Measurements from ENCODE around the gene BCCIP. TPM values are rescaled to one million over a fixed set of nuclear protein-coding genes. Genes with fewer than 3 reads are reported as not detected.
A peak's percentile ranks its signal among the peaks of the same experiment; 100 is the strongest.

BCCIP gene
- total RNA-seq, 1 donor from 2014 or later, result 31.3 TPM

DNA sequence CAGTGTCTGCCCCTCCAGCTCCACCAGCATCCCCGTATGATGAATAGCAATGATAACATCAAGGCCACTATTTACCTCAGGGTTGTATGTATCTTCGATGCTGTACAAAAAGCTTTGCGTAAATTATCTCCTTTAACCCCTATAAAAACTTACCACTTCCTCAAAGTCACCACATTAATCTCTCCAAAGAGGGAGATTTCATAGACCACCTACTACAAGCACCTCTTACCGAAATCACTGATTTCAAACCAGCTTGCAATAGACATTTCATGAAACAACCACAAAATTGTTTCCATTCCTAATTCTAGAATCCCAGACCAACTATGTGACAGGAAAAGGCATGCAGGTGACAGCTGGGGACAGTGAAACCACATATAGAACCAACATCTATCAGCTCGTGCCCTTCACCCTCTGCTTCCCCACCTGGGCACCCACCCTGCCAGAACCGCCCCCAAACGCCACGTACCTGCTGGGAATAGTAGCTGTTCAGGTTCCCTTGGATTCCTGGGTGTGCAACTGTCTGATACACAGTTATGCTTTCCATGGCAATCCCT is 27.6 kb upstream of the BCCIP start:
- no peak for DNase-seq (ENCODE audit: low spot score)
- intact Hi-C loops (cut with DNase I), result no loop called here
- no peak for ATAC-seq

DNA sequence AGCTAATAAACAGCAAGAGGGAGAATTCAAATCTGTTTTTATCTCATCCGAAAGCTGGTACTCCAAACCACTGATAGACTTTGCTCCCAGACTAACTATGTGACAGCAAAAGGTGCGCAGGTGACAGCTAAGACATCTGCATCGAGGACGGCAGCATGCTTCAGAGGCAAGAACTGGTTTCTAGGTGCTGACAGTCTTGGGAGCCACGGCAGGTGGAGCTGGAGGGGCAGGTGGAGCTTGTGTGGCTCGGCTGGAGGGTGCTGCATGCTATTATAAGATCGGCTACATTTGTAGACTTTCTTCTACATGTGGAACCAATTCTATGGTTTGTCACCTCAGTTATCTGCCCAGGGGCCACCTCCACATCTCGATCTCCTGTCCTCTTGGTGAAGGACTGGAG is 25.9 kb upstream of the BCCIP start:
- ATAC-seq, result no peak
- no peak for DNase-seq (ENCODE audit: low spot score)
- intact Hi-C loops (cut with DNase I), result no loop called here

DNA sequence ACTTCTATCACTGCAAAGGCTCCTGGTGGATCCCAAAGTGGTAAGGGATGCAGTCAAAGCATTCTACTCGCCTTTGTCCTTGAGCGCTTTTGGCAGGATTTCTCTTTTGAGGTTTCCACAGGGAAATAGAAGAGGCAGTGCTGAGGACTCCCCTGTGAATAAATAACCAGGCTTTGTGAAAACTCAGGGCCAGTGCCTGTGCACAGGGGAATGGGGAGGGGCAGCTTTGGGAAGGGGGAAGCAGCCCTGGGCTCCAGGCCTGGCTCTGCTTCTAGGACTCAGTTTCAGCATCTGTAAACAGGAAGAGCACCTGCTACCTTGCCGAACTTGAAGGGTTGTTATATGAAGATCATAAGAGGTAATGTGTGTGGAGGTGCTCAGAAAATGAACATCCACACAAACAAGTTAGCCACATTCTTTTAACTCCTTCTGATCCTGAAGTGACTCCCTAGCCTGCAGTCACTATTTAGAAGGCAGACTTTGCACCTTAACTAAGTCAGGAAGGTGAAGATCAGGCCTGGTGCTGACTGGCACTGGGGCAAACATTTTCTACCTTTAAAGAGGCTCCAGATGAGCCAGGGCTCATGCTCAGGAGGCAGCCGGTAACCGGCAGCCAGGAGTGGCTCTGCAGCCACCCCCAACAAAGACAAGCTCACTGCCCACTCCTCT is 25.2 kb upstream of the BCCIP start:
- ATAC-seq (no peak), DNase-seq (ENCODE audit: low spot score) (no peak)

DNA sequence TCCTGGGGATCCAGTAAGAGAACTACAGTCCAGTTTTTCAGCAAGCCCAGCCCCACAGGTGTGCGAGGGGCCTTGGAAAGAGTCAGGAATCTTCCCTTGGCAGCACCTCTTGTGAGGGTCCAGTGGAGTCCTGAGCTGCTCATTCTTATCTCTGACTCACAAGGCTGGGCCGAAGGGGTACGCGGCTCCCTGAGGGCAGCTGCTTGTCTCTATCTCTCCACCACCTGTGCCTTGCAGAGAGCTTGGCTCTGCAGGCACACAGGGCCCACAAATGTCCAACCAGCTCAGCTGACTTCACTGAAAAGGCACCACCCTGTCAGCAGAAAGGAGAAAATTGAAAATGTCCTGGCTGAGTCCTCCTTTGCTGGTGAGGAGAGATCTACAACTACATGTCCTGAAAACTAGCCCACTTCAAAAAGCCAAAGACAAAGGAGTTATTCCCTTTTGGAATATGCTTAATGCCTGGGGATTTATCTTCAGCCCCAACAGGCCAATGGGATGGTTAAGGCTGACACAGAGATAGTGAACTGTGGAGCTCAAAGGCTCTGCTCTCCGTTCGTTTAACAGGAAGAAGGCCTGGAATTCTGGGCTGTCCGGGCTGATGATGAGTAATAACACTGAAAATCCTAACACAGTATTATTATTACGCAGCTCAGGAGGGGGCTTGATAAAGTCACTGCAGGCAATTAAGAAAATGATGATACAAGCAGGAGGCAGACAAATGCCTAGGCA is 23.7 kb upstream of the BCCIP start:
- DNase-seq (ENCODE audit: low spot score), result no peak
- ATAC-seq, result no peak
- intact Hi-C loops (cut with DNase I), result no loop called here

More for the DNA sequence above, 25.2 kb upstream of the BCCIP start:
- intact Hi-C loops (cut with DNase I), result no loop called here

DNA sequence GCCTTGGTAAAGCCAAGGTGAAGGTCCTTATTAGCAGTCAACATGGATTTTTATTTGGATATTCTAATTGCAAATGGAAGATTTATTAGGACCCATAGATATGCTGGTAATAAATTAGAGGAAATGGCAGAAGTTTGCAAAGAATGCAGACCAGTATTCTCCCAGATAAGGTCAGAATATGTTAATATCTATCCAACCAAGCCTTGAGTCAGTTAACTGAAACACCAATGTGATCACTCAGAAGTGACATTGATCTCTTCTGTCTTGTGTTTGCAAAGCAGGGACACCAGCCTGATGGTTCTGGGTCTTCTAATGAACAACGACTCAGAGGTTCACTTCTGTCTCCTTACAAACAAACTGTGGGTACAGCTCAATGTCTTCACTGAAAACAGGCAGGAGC is 21.8 kb upstream of the BCCIP start:
- intact Hi-C loops (cut with DNase I), result no loop called here
- no peak for ATAC-seq
- no peak for DNase-seq (ENCODE audit: low spot score)

DNA sequence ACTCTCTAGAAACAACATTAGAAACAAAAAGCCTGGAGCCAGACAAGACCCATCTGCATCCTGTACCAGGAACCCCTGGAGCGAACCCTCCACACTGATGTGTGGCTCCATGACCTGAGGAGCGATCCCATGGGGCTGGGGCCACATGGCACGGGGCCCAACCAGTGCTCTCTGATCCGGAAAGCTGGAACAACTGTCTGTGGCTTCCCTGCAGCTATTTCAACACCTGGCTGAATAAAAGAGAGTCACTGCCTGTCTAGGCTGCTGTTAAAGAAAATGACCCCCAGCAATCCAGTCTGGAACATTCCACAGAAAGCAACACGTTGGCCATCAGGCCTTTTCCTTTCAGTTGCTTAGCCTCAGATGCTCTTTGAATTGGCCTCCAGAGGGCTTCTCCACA is 21.2 kb upstream of the BCCIP start:
- DNase-seq (ENCODE audit: low spot score) (no peak), ATAC-seq (no peak)
- intact Hi-C loops (cut with DNase I), result no loop called here

DNA sequence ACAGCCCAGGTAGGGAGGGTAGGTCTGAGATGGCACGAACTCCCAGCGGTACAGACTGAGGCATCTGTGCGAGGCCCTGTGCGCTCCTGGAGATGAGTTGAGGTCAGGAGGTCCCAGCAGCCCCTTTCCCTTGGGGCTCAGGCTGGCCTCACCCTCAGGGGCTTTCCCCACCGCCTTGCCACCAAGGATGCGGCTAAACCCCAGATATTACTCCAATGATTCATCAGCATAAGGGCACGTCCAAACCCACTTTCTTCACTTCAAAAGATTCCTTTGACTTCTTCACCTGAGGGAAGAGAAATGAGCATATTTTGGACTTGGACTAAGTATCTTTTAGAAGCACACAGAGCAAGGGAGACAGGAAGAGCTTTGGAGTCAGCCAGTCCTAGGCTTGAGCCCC is 20.6 kb upstream of the BCCIP start:
- DNase-seq (ENCODE audit: low spot score), result no peak
- intact Hi-C loops (cut with DNase I), result no loop called here
- ATAC-seq, result no peak

DNA sequence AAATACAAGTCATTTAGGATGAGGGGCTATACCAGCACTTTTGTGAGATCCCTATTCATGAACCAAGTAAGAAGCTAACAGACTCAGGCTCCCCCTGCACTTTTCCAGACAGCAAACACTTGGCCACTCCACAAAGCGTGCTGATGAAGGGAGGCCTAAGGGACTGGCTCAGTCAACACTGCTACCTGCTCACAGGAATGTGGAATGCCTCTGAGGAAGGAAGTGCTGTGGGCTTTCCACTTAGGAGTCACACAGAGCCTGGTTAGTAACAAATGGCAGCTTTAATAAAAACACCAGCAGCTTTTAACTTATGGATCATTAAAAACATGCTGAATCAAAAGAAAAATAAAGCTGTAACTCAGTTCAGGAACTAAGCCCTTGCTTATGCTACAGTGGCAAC is 15.3 kb upstream of the BCCIP start:
- DNase-seq (ENCODE audit: low spot score) (no peak), ATAC-seq (no peak)
- intact Hi-C loops (cut with DNase I), result no loop called here

DNA sequence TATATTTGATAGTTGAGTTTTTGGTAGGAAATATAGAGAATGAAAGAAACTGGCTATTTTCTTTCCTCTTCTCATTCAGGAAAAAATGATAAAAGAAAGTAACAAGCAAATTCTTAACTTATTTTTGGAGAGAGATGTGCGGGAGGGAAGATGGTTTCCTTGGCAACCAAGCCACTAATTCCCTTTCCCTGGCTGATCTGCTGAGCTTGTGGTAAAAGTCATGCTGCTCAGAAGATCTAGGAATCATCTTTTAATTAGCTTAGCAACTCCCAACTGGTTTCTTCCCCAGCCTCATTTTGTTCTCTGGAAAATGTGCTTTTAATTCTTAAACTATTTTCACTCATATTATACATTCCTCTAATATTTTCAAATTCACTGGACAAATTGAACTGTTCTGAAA is 12.1 kb upstream of the BCCIP start:
- no peak for DNase-seq (ENCODE audit: low spot score)
- intact Hi-C loops (cut with DNase I), result no loop called here
- no peak for ATAC-seq

DNA sequence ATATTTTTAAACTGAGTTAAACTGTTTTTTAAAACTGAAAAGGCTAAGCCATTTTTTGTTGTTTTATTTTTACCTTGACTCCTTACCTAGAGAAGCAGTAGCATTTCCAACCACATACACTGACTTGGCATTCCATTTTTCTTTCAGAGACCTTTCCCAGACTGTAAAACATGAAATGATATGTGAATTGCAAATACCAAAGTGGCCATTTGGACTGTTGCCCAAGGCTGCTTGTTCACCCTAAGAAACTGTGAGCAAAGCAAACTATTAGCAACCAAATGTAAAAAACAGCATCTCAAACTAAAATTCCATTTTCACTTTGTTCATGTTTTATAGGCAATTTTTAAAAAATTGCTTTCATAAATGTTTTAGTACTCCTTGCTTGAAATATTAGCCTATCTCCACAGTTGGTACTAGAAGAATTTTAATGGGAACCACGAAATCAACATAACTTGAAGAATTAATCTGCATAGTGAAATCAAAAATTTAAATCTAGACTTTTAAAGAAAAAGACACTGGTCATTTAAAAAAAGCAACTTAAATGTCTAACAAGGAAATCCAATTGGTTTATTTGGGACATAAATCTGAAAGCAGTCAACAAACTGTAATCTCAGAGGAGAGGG is 11.1 kb upstream of the BCCIP start:
- no peak for ATAC-seq
- DNase-seq (ENCODE audit: low spot score), result no peak
- intact Hi-C loops (cut with DNase I), result no loop called here

DNA sequence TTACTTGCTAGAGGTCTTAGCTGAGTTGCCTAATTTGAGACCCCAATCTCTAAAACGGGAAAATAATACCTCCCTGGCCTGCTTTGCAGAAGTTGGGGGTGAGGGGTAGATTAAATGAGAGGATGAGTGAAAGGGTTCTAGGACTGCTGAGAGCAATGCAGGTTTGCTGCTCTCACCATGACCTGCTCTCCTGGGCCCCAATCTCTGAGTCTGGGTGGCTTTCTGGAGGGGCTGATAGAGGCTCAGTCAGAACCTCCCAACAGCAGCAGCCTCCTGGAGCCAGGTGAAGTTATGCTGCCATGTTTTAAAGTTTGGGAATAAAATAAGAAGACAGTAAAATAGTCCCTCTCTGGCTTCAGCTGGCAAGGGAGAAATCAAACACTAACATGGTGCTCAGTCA is 7.6 kb upstream of the BCCIP start:
- ATAC-seq, result no peak
- intact Hi-C loops (cut with DNase I), result no loop called here
- DNase-seq (ENCODE audit: low spot score), result no peak

DNA sequence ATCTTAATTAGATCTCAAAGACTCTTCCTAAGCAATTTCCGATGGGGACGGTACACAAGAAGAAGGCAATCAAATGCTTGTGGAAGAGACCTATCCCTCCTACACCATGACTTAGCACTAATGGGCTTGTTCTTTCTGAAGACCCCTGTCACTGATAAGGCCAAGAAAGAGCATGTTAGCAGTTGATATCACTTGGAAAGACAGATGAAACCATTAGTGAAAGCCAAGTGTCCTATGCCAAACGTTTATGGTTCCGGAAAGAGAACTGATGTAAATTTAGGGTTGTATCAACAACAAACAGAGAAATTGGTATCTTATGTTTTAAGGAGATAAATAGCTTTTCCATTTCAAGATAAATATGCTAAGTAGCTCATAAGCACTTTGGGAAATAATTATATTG is 6.8 kb upstream of the BCCIP start:
- intact Hi-C loops (cut with DNase I), result no loop called here
- ATAC-seq, result no peak
- DNase-seq (ENCODE audit: low spot score), result no peak

DNA sequence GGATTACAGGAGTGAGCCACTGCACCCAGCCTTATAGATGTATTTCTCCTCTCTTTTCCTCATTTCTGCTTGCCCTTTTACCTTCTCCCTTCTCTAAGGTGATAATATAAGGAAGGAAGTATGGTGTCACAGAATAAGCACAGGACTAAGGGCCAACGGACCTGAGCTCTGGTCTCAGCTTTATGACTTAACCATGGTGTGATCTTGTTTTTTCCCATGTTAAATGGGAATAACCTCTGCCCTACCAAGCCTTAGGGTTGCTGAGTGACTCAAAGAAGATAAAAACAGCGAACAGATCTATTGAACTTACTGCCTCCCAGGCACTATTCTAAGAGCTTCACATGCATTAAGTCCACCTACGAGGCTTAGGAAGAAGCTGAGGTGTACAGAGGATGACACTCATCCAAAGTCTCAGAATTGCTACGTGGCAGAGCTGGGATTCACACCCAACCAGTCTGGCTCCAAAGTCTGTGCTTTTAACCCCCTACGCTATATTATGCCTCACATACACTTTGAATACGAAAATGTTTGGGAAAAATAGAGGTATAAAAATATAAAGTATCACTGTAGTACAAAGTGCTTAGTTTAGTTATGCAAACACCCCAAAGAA is 5.9 kb upstream of the BCCIP start:
- DNase-seq (ENCODE audit: low spot score), result no peak
- intact Hi-C loops (cut with DNase I), result no loop called here
- no peak for ATAC-seq

DNA sequence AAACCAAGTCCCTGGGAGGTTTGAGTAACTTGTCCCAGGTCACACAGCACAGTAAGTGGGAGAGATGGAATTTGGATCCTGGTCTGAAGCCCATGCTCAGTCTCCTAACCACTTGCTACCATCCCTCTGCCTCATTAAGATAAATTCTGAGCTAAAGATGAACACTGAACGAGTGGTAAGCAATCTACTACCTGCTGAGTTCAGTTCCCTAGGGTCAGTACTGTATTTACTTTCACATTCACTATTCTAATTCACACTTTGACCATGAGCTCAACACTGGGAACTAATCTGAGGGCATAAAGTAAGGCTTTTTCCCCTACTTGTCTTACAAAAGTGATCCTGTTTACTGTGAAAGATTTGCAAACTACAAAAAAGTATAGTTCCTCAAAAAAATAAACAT is 2.6 kb upstream of the BCCIP start:
- no peak for DNase-seq (ENCODE audit: low spot score)
- intact Hi-C loops (cut with DNase I), result no loop called here
- no peak for ATAC-seq

DNA sequence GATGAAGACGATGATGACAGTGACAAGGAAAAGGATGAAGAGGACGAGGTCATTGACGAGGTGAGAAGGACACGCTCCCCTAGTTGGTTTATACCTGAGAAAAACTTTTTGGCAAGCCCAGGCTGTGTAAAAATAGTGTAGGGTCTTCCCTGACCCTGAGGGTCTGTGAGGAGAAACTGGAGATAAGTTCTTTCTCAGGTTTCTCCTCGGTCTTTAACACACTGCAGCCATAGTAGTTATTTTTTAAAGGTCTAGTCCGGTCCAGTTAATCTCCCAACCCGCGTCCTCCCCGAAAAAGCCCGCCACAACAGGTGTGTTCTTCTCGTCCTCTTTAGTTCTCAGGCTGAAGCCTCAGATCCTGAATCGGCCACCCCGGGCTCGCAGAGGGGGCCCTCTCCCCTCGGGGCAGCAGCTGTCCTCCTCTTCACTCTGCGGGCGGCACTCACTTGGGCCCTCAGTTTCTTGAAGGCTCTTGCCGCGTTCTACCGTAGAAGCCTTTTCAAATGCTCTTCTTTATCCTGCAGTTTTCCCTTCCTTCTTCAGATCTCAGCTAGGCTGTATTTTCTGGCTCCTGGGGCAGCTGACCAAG is 411 bp downstream of the BCCIP start:
- DNase-seq (ENCODE audit: low spot score) (no peak), ATAC-seq (peak; percentile 7)
- intact Hi-C loops (cut with DNase I), result no loop called here

DNA sequence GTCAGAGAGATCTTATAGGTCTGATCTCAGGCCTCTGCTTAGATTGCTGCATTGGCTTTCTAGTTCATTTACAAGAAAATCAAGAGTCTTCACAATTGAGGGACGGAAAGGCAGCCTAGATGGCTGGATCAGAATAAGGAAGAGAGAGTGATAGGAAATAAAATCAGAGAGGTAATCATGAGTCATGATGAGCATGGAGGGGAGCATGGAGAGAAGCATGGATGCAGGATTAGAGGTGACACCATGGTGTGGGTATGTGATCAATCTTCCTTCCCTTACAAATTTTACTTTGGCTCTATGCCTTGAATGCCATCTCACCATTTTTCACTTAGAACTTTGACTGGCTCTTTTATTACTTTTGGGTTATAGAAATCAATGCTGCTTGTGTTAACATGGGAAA is 1.4 kb downstream of the BCCIP start:
- ATAC-seq, result no peak
- intact Hi-C loops (cut with DNase I), result no loop called here
- no peak for DNase-seq (ENCODE audit: low spot score)

DNA sequence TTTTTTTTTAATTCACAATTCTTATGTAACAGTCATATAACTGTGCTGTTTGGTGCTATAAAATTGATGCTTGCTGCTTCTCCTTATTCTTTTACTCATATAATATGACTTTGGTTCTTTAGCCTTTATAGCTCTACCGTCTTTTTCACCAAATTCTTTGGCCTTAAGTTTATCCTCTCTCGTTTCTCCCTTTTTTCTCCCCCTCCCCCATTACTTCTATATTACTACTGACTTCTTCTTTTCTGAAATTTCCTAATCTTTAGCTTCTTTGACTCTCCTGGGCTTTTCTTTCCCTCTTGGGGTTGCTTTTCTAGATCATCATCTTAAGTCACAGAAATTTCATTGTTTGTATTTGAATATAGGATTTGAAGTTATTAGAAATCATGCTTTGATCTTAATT is 3.8 kb downstream of the BCCIP start:
- intact Hi-C loops (cut with DNase I), result no loop called here
- ATAC-seq, result no peak
- no peak for DNase-seq (ENCODE audit: low spot score)

DNA sequence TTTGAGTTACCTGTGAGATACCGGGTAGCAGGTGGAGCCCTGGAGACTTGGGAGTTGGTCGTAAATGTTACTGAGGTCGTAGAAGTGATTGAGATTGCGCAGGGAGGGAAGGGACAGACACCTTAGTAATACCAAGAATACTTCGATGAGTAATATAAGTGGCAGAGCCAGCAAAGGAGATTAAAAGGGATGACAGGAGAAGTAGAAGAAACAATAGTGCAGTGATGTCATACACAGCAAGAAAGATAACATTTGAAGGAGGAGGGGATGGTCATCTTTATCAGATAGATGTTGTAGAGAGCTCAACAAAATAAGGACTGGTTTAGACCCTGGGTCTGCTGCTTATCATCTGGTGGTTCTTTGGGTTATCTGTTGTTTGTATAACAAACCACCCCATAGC is 5.0 kb downstream of the BCCIP start:
- intact Hi-C loops (cut with DNase I), result no loop called here
- DNase-seq (ENCODE audit: low spot score), result no peak
- no peak for ATAC-seq

DNA sequence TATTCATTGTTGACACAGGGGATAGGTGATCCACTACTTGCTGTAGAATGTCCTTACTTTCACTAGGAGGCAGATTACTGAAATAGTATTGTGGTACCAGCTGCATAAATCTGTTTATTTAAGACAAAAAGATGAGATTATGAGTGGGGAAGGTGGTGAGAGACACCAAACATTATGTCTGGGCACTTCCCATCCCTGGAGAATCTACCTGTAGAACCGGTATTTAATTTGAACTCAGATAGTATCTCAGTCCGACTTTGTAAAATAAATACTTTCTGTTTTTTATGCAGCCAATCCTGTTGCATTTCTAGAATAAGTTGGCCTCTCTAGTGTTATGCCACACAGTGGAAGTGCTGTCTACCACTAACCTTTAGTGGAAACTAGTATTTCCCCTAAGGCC is 13.4 kb downstream of the BCCIP start:
- ATAC-seq, result no peak
- intact Hi-C loops (cut with DNase I), result loop anchor here (10.0 kb wide), 1 partner anchor 1012 kb away; no protein-coding TSS in a partner anchor
- no peak for DNase-seq (ENCODE audit: low spot score)

Measured in sciatic nerve (tissue), 2 donors.